BE2C (cell line): Measurements from ENCODE around the gene PHB1.

Source experiments
- DNase-seq: peaks from one replicate; pipeline ENCODE4 v3.0.0-alpha.2; 2020
- H3K27me3 ChIP-seq: fragments of 250-450 bp; sonication (Bioruptor Pico); 2 replicates; pipeline ENCODE4 v1.5.1; 2020; ENCODE audit warnings: mild to moderate bottlenecking
- H3K36me3 ChIP-seq: fragments of 250-450 bp; sonication (Bioruptor Pico); 2 replicates; pipeline ENCODE4 v1.5.1; 2020; ENCODE audit warnings: mild to moderate bottlenecking
- H3K4me1 ChIP-seq: fragments of 250-450 bp; sonication (Bioruptor Pico); 2 replicates; pipeline ENCODE4 v1.5.1; 2020
- H3K4me3 ChIP-seq: 2 replicates; pipeline ENCODE4 v1.5.1; 2011; ENCODE audit warnings: low read depth, low read length
- H3K9me3 ChIP-seq: fragments of 250-450 bp; sonication (Bioruptor Pico); 2 replicates; pipeline ENCODE4 v1.5.1; 2020
- TF ChIP-seq, protein P1 (sequence below): IDR thresholded peaks from 2 replicates; pipeline ENCODE4 v1.5.1; 2012; ENCODE audit warnings: mild to moderate bottlenecking, low read depth, low read length

The PHB1 gene

DNA sequence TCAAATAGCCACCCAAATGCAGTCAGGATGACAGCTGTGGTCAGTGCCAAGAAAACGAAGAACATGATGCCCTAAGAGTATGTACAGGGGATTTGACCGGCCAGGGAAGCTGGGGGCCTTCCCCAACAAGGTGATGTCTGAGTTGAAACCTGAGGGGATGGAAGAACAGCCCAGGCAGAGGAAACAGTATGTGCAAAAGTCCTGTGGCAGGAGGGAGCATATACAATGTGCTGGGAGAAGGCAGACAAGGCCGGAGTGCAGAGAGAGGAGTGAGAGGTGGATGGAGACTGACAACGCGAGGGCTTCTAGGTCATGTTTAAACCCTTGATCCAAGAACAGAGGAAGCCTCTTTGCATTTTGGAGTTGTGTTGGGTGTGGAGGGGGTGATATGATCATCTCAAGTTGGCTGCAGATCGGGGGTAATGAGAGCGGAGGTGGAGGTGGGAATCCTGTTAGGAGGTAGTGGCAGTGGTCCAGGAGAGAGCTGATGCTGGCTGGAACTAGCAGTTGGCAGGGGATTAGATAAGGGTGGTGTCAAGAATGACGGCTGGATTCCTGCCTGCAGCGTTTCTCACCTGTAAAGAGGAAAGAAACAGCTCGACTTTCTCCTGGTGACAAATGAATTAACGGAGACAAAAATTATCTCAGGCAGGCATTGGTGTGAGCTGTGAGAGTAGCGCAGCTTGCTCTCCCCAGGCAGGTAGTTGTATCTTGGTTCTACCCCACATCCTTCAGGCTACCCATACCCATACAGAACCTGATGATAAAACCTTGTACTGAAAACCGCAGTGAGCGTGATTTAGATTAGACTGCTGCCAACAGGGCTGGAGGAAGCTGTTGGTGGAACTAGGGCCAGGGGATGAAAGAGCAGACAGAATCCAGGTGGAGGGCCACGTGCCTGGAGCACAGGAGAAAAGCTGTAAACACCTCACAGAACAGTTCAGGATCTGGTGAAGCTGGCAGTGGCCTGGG, 43.2 kb upstream of the PHB1 start:
- TF ChIP-seq, protein P1, sequence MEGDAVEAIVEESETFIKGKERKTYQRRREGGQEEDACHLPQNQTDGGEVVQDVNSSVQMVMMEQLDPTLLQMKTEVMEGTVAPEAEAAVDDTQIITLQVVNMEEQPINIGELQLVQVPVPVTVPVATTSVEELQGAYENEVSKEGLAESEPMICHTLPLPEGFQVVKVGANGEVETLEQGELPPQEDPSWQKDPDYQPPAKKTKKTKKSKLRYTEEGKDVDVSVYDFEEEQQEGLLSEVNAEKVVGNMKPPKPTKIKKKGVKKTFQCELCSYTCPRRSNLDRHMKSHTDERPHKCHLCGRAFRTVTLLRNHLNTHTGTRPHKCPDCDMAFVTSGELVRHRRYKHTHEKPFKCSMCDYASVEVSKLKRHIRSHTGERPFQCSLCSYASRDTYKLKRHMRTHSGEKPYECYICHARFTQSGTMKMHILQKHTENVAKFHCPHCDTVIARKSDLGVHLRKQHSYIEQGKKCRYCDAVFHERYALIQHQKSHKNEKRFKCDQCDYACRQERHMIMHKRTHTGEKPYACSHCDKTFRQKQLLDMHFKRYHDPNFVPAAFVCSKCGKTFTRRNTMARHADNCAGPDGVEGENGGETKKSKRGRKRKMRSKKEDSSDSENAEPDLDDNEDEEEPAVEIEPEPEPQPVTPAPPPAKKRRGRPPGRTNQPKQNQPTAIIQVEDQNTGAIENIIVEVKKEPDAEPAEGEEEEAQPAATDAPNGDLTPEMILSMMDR: no peak
- Histone ChIP-seq H3K9me3 (no peaks in the 10 kb centered on the region), H3K4me3 (no peak overlapping the region), H3K4me1 (no peaks in the 10 kb centered on the region), H3K36me3 (no peaks in the 10 kb centered on the region), H3K27me3 (no peaks in the 10 kb centered on the region)
- no peak for DNase-seq

DNA sequence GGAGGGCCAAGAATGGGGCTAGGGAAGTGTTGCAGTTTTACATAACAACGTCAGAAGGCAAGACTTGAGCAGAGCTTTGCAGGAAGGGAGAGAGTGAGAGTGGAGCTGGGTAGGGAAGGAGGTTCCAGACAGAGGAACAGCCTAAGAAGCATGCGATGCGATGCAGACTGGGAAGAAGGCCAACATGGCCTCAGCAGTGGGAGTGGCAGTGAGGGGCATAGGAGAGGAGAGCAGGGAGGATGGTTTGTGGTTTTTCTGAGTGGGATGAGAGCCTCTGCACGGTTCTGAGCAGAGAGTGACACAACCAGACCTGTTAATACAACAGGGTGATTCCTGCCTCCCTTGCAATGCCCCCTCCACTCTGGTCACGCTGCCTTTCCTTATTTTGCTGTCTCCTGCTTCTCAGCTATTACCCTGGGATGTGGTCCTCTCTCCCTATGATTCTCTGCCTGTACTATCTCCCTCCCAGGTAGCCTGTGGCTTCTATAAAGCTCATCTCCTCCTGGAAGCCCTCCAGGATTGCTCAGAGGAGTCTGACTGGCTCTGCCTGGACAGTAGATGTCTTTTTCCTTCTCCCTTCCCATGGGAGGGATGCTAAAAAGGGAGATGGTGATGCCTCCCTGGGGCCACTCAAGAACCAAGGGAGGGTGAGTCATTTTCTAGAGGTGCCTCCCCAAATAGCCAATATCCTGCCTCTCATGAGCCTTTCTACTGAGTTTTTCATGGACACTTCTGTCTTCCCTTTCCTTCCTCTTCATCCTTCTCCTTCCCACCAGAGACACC, 41.7 kb upstream of the PHB1 start:
- no peak for DNase-seq

DNA sequence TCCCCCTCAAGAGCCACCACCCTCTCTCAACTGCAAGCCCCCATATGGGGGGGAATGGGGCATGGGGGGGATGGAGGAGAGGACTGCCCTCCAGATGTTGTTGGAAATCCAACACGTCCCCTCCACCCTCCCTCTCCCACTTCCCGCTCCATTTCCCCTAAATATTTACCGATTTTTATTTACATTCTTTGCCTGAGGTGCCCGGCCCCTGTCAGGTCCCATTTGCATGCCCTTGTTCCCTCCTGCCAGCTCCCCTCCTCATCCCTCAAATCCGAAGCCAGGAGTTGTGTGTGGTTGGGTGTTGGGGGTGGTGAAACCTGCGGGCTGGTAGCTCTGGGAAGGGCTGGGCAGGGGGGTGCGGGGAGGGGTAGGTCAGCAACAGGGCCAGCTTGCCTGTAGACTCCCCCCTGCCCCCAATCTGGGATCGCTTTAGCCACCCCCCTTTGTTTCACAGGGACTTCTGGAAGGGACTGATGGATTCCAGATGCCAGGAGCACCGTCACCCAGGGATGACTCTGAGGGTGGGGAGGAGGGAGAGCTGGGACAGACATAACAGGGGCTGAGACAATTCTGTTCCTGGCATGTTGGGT, 40.7 kb upstream of the PHB1 start:
- H3K9me3 ChIP-seq: no peaks in the 10 kb centered on the region
- no peaks in the 10 kb centered on the region for H3K27me3 ChIP-seq
- H3K4me3 ChIP-seq: no peak overlapping the region
- TF ChIP-seq, protein P1: no peak
- no peak for DNase-seq
- no peaks in the 10 kb centered on the region for H3K36me3 ChIP-seq
- no peaks in the 10 kb centered on the region for H3K4me1 ChIP-seq

More for the DNA sequence above, 41.7 kb upstream of the PHB1 start:
- no peaks in the 10 kb centered on the region for H3K27me3 ChIP-seq
- H3K4me1 ChIP-seq: no peaks in the 10 kb centered on the region
- no peaks in the 10 kb centered on the region for H3K36me3 ChIP-seq
- TF ChIP-seq, protein P1: no peak
- H3K9me3 ChIP-seq: no peaks in the 10 kb centered on the region
- H3K4me3 ChIP-seq: no peak overlapping the region

DNA sequence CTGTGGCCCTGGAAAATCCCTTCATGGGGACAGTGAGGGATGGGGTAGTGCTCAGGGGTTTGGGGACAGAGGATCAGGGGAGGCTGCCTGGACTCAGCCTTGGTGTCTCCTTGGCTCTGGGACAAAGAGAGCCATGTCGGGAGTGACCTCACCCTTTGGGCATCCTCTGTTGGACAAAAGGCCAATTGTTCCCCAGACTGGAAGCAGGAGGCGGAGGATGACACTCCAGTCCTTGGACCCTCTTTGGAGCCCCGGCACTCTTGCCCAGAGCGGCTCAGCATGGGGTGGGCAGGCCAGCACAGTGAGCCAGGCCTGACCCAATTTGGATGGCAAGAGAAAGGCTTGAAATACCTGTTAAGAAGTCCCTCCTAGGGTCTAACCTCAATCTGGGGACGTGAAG, 39.4 kb upstream of the PHB1 start:
- Histone ChIP-seq H3K4me1 (no peaks in the 10 kb centered on the region), H3K27me3 (no peaks in the 10 kb centered on the region), H3K36me3 (no peaks in the 10 kb centered on the region), H3K9me3 (no peaks in the 10 kb centered on the region), H3K4me3 (no peak overlapping the region)
- TF ChIP-seq, protein P1: no peak
- no peak for DNase-seq

DNA sequence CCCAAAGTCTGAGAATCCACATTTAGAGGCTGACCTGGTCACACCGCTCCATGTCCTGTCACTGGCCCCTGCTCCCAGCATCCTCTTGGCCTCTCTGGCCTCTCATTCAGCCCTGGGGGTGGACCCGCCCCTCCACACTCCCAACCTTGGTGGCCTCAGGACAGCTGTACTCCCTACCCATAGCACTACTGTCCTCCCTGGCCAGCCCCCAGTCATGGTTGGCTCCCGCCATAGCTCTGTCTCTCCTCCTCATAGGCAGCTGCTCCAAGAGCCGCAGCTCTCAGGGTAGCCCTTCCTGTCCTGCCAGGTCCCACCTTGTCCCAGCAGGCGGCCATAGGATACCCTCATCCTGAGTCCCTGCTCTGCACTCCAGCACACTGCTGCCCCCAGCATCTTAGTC, 38.0 kb upstream of the PHB1 start:
- Histone ChIP-seq H3K9me3 (no peaks in the 10 kb centered on the region), H3K27me3 (no peaks in the 10 kb centered on the region), H3K36me3 (no peaks in the 10 kb centered on the region), H3K4me3 (no peak overlapping the region), H3K4me1 (no peaks in the 10 kb centered on the region)
- TF ChIP-seq, protein P1: no peak
- no peak for DNase-seq
